HUES64 (cell line): ENCODE measurements around the gene TMEM132C.

Source experiments
- H3K27ac ChIP-seq: 2 replicates; pipeline ENCODE4 v1.7.0; 2013; ENCODE audit warnings: low read depth, low read length, inconsistent platforms
- H3K27me3 ChIP-seq: 2 replicates; pipeline ENCODE4 v1.6.1; 2013; ENCODE audit warnings: mild to moderate bottlenecking, low read length; ENCODE audit not compliant: insufficient read depth
- H3K36me3 ChIP-seq: 2 replicates; pipeline ENCODE4 v1.6.1; 2013; ENCODE audit warnings: mild to moderate bottlenecking, low read length; ENCODE audit not compliant: insufficient read depth
- H3K4me1 ChIP-seq: 2 replicates; pipeline ENCODE4 v1.6.1; 2013; ENCODE audit warnings: mild to moderate bottlenecking, low read length, moderate library complexity; ENCODE audit not compliant: insufficient read depth
- H3K4me3 ChIP-seq: 2 replicates; pipeline ENCODE4 v1.5.1; 2013; ENCODE audit warnings: mild to moderate bottlenecking, low read length, moderate library complexity
- H3K9ac ChIP-seq: 2 replicates; pipeline ENCODE4 v1.6.1; 2013; ENCODE audit warnings: mild to moderate bottlenecking, low read depth, low read length
- H3K9me3 ChIP-seq: 2 replicates; pipeline ENCODE4 v1.6.1; 2013; ENCODE audit warnings: low read depth, low read length; ENCODE audit not compliant: insufficient read depth
- WGBS: fragments of 150-250, 120-280 bp; methylation state at CpG from one replicate; pipeline ENCODE4 v1.1.7; 2013; ENCODE audit warnings: missing lambda C conversion rate; 5-methylcytosine and 5-hydroxymethylcytosine counted together

TMEM132C gene

DNA sequence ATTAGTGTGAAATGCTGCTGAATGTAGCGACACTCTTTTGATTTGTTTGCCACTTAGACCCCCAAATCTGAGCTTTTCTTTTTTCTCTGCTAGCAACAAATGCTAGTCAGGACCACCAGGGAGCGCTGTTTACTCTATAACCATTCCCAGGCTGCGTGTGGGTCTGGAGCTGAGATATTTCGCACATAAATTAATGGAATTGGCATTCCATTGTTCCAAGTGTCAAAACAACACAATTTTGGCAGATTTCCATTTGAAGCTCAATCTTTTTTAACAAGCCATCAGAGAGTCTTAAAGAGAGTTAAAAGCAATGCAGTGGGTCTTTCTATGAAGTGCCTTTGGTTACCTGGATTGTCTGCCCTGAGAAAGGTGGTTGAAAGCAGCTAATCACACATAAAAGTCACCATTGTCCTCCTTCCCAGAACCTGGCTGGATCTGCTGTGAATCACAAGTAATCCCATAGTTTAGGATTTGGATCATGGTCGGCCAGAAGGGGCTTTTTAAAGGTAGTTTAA is 7.4 kb upstream of the TMEM132C start:
- Histone ChIP-seq H3K27ac (no peak overlapping the region), H3K4me1 (no peaks in the 10 kb centered on the region), H3K9me3 (peaks cover 12% of the 10 kb centered on the region; the same call in 1 of the 2 replicates), H3K27me3 (peaks cover 13% of the 10 kb centered on the region), H3K4me3 (no peak overlapping the region), H3K36me3 (no peaks in the 10 kb centered on the region), H3K9ac (no peak overlapping the region)
- 23% methylated on average over 5 of the region's 5 CpGs for WGBS

- H3K9ac ChIP-seq, result no peak overlapping the region
- no peak overlapping the region for H3K4me3 ChIP-seq
- peaks cover 12% of the 10 kb centered on the region; the same call in 1 of the 2 replicates for H3K9me3 ChIP-seq
- no peaks in the 10 kb centered on the region for H3K36me3 ChIP-seq
- peaks cover 34% of the 10 kb centered on the region for H3K27me3 ChIP-seq
- H3K4me1 ChIP-seq, result peaks cover 6% of the 10 kb centered on the region; the same call in 1 of the 2 replicates
- no peak overlapping the region for H3K27ac ChIP-seq
- 98% methylated on average over 3 of the region's 3 CpGs for WGBS
These were observed 5.2 kb upstream of the TMEM132C start for GRCh38 chr12:128261757-128262156.

DNA sequence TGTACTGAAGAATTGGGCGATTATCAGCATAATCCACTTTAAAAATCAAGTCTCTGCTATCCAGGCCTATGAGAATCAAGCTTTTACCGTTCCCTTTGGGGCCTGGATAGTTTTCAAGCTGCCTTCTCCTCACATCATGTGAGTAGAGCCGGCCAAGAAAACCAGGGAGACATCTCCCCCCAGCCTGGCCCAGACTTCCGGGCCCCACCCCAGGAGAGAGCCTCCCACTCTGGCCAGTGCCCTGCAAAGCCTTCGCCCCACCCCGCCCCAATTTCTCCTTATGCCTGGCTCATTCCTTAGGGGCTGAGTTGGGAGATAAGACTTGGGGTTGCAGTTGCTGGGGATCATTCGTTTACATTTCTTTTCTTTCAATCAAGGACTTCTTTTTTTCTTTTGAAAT is 1.4 kb upstream of the TMEM132C start:
- 38% methylated on average over 5 of the region's 7 CpGs for WGBS
- Histone ChIP-seq H3K27me3 (peaks cover 69% of the 10 kb centered on the region), H3K27ac (no peak overlapping the region), H3K4me3 (peak overlapping the region; percentile 55; the same call in 1 of the 2 replicates), H3K36me3 (no peaks in the 10 kb centered on the region), H3K9me3 (peaks cover 12% of the 10 kb centered on the region; the same call in 1 of the 2 replicates), H3K4me1 (peaks cover 14% of the 10 kb centered on the region), H3K9ac (no peak overlapping the region)

GRCh38 chr12:128266086-128266485 is 884 bp upstream of the TMEM132C start:
- H3K4me1 ChIP-seq, result peaks cover 14% of the 10 kb centered on the region
- no peak overlapping the region for H3K9ac ChIP-seq
- H3K36me3 ChIP-seq, result no peaks in the 10 kb centered on the region
- H3K4me3 ChIP-seq, result peak overlapping the region; percentile 55
- no peak overlapping the region for H3K27ac ChIP-seq
- H3K27me3 ChIP-seq, result peaks cover 72% of the 10 kb centered on the region
- 18% methylated on average over 11 of the region's 12 CpGs for WGBS
- peaks cover 12% of the 10 kb centered on the region; the same call in 1 of the 2 replicates for H3K9me3 ChIP-seq

DNA sequence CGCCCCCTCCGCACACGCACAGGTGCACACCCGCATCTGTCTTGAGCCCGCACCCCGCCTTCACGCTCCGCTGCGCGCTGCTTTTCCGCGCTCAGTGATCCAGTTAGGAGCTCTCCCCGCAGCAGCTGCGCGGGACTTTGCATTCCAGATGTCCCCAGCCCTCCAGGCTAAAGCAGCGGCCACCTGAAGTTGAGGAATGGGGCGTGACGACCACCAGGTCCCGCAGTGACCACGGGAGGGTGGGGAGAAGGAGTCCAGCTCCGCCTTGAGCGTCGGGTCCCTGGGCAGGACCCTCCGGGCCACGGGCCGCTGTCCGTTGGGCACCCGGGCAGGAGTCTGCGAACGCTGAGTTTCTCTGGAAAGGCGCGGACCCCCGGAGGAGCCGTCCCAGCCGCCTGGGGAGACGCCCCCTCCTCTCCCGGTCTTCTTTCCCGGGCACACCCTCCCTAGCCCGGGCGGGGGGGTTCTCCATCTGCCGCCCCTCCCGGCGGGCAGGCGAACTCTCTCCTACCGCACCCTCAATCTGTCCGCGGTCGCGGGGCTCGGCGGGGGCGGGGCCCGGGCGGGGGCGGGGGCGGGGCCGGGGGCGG is 334 bp upstream of the TMEM132C start:
- peaks cover 14% of the 10 kb centered on the region for H3K4me1 ChIP-seq
- H3K4me3 ChIP-seq, result peak overlapping the region; percentile 55
- WGBS, result 1% methylated on average over 58 of the region's 58 CpGs
- peaks cover 12% of the 10 kb centered on the region; the same call in 1 of the 2 replicates for H3K9me3 ChIP-seq
- no peaks in the 10 kb centered on the region for H3K36me3 ChIP-seq
- no peak overlapping the region for H3K9ac ChIP-seq
- H3K27me3 ChIP-seq, result peaks cover 76% of the 10 kb centered on the region
- H3K27ac ChIP-seq, result no peak overlapping the region

GRCh38 chr12:128267651-128268378 is 845 bp downstream of the TMEM132C start:
- H3K4me1 ChIP-seq, result peaks cover 14% of the 10 kb centered on the region
- H3K36me3 ChIP-seq, result no peaks in the 10 kb centered on the region
- peaks cover 17% of the 10 kb centered on the region; the same call in 1 of the 2 replicates for H3K9me3 ChIP-seq
- H3K27ac ChIP-seq, result no peak overlapping the region
- peak overlapping the region; percentile 55 for H3K4me3 ChIP-seq
- 2% methylated on average over 50 of the region's 51 CpGs for WGBS
- H3K9ac ChIP-seq, result 0 out of 2 replicates have a peak overlapping the region, but pooled peaks have one; percentile 26
- peaks cover 71% of the 10 kb centered on the region for H3K27me3 ChIP-seq

DNA sequence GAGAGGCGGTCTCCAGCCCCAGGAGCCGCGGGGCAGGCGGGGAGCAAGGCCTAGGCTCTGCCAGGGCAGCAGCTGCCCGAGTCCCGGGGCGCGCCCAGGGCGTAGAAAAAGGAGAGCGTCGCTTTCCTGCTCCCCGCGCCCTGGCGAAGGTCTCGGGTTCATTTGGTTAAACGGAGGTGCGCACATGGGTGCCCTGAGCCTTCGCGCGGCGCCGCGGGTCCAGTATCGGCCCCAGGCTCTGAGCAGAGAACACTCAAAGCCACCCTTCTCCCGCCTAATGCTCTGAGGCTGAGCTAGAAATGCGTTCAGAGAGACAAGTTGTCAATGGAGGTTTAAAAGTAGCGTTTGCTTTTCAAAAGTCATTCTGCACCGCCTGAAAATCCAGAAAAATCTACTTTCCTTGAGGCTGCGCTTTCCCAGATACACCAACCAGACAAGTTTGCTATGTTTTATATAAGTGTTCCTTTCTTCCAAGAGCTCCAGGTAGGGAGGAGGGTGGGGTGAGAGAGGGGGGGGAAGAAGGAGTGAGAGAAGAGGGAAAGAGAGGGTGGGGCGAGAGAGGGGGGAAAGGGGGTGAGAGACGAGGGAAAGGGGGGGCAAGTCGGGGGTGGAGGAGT is 1.5 kb downstream of the TMEM132C start:
- H3K9ac ChIP-seq, result 0 out of 2 replicates have a peak overlapping the region, but pooled peaks have one; percentile 26
- H3K27me3 ChIP-seq, result peaks cover 71% of the 10 kb centered on the region
- WGBS, result under 1% methylated on average over 31 of the region's 32 CpGs
- H3K9me3 ChIP-seq, result peaks cover 23% of the 10 kb centered on the region; the same call in 1 of the 2 replicates
- peak overlapping the region; percentile 55 for H3K4me3 ChIP-seq
- H3K36me3 ChIP-seq, result no peaks in the 10 kb centered on the region
- H3K27ac ChIP-seq, result no peak overlapping the region
- peaks cover 14% of the 10 kb centered on the region for H3K4me1 ChIP-seq

DNA sequence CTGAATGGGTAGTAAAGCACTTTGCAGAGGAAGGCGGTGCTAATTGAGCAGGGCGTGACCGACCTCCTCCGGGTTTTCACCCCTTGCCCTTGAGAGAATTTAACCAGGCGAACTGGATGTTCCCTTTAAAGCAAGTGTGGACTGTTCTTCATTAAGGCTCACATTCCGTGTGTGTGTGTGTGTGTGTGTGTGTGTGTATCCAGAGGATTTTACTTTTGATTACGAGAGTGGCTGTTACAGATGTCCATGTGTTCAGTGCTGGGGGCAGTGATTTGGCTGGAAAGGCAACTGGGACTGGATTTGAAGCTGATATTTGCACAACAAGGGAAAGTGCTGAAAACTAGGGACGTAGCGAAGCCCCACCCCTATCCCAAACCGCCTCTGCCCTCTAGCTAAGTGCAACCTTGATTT is 2.2 kb downstream of the TMEM132C start:
- Histone ChIP-seq H3K9me3 (peaks cover 18% of the 10 kb centered on the region; the same call in 1 of the 2 replicates), H3K27me3 (peaks cover 68% of the 10 kb centered on the region), H3K4me1 (peaks cover 14% of the 10 kb centered on the region), H3K36me3 (no peaks in the 10 kb centered on the region), H3K27ac (no peak overlapping the region), H3K4me3 (peak overlapping the region; percentile 55), H3K9ac (no peak overlapping the region)
- WGBS, result 4% methylated on average over 10 of the region's 10 CpGs

DNA sequence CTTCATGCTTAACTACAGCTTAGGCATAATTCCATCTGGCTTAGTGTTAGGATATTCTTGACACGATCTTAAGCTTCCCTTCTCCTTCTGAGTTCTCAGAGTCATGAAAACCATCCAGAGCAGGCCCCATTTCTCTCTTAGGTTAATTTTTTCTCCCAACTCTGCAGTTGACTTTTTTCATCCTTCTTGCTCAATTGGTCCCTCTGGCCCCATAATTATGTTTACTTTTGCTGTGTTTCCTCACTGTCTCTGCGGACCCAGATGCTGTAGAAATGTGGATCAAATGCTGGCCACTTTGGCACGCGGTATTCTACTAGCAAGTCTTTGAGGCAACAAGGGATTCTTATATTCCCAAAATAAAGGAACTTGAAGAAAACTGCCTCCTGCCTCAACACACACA is 9.5 kb downstream of the TMEM132C start:
- Histone ChIP-seq H3K36me3 (no peaks in the 10 kb centered on the region), H3K27me3 (peaks cover 2% of the 10 kb centered on the region; the same call in 1 of the 2 replicates), H3K4me3 (no peak overlapping the region), H3K4me1 (no peaks in the 10 kb centered on the region), H3K9me3 (peaks cover 25% of the 10 kb centered on the region; the same call in 1 of the 2 replicates), H3K27ac (no peak overlapping the region), H3K9ac (no peak overlapping the region)
- WGBS, result 96% methylated on average over 4 of the region's 4 CpGs

DNA sequence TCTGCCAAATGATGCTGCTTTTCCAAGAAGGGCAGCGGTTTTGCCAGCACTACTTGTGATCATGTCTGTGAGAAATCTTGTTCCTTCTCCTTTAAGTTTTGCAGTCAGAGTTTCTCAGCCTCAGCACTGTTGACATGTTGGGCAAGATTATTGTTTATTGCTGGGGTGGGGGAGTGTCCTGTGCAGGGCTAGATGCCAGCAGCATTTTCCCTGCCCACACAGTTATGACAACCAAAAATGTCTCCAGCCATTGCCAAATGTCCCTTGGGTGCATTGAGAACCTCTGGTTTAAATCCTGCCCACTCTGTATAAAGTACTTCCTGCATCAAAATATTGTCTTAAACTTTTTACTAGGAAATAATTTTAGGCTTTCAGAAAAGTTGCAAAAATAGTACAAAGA is 20.0 kb downstream of the TMEM132C start:
- Histone ChIP-seq H3K27me3 (no peaks in the 10 kb centered on the region; the same call in 1 of the 2 replicates), H3K36me3 (no peaks in the 10 kb centered on the region), H3K9me3 (peaks cover 7% of the 10 kb centered on the region; the same call in 1 of the 2 replicates), H3K27ac (no peak overlapping the region), H3K4me3 (no peak overlapping the region), H3K9ac (no peak overlapping the region), H3K4me1 (peaks cover 1% of the 10 kb centered on the region; the same call in 1 of the 2 replicates)
- 93% methylated on average over 1 of the region's 1 CpG for WGBS
